ENCODE results near the gene PSPN. TPM values are rescaled to one million over a fixed set of nuclear protein-coding genes. Genes with fewer than 3 reads are reported as not detected.

Gene PSPN
- total RNA-seq, 1 experiment from 2014 or later, result 1.6 TPM

- Histone ChIP-seq H3K36me3 (ENCODE audit: control insufficient read depth, insufficient read depth, low read length) (no peaks in the 10 kb centered on the region), H3K27me3 (ENCODE audit: control insufficient read depth, insufficient read depth, low read length) (no peaks in the 10 kb centered on the region), H3K4me3 (ENCODE audit: low read depth in 2 of 2, low read length in 2 of 2) (no peak overlapping the region), H3K9me3 (ENCODE audit: control insufficient read depth, insufficient read depth, low read depth, low read length) (no peaks in the 10 kb centered on the region), H3K27ac (ENCODE audit: low read length) (no peak overlapping the region), H3K4me1 (ENCODE audit: control insufficient read depth, insufficient read depth, low read length) (peaks cover 2% of the 10 kb centered on the region)
- DNase-seq (ENCODE audit: low read depth, low spot score), result no peak
- intact Hi-C loops (cut with micrococcal nuclease; ENCODE audit: unreplicated experiment), result no loop called here
- no TSS peak for BruUV-seq (replicated peaks)
- ChIA-PET POLR2A (interaction anchor here (0.6 to 0.7 kb wide), 2 partner anchors 45 to 110 kb away, joined by 3 read pairs; no protein-coding TSS in a partner anchor), CTCF (no interaction called here)
- no peak for ATAC-seq
- TF ChIP-seq TCF7L2 (IDR thresholded peaks at IDR 0.05; ENCODE audit: low read depth, low read length) (no peak), SIN3A (IDR thresholded peaks at IDR 0.05; ENCODE audit: borderline replicate concordance, insufficient read depth, low read depth, low read length) (no peak), CTCF (IDR thresholded peaks at IDR 0.05) (no peak), POLR2AphosphoS5 (IDR thresholded peaks at IDR 0.05; ENCODE audit: low read depth, low read length) (no peak), REST (IDR thresholded peaks at IDR 0.05; ENCODE audit: insufficient read depth in 1 of 2, low read depth in 2 of 2, low read length in 1 of 2) (no peak)
- in situ Hi-C loops (cut with HindIII; ENCODE audit: low pct_unique_long_range_greater_than_20kb, low sequenced_read_pairs), result no loop called here
These were observed 2.8 kb upstream of the PSPN start for GRCh38 chr19:6378486-6378885.

DNA sequence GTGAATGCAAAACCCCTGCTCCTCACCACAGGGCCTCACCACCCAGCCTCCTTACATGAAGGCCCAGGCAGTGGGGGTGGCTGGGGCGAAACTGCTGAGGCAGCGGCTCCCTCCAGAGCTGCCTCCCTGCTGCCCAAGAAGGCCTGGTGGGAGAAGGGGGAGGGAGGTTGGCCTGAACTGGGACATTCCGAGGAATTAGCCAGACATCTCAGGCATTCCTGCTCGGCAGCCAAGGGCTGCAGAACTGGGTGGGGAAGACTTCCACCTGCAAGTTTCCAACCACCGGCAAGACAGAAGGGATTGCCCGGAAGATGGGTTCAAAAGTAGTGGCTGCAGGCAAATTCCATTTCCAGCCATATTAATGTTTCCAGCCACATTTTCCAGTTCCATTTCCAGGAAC is 2.3 kb upstream of the PSPN start:
- H3K27ac ChIP-seq (ENCODE audit: low read length), result no peak overlapping the region
- no peaks in the 10 kb centered on the region for H3K27me3 ChIP-seq (ENCODE audit: control insufficient read depth, insufficient read depth, low read length)
- CTCF ChIA-PET, result no interaction called here
- intact Hi-C loops (cut with micrococcal nuclease; ENCODE audit: unreplicated experiment), result no loop called here
- ATAC-seq (no peak), DNase-seq (ENCODE audit: low read depth, low spot score) (no peak)
- no peaks in the 10 kb centered on the region for H3K36me3 ChIP-seq (ENCODE audit: control insufficient read depth, insufficient read depth, low read length)
- TF ChIP-seq REST (IDR thresholded peaks at IDR 0.05; ENCODE audit: insufficient read depth in 1 of 2, low read depth in 2 of 2, low read length in 1 of 2), result no peak
- no peak for TF ChIP-seq CTCF (IDR thresholded peaks at IDR 0.05)
- no peak for TF ChIP-seq POLR2AphosphoS5 (IDR thresholded peaks at IDR 0.05; ENCODE audit: low read depth, low read length)
- no peak for TF ChIP-seq TCF7L2 (IDR thresholded peaks at IDR 0.05; ENCODE audit: low read depth, low read length)
- TF ChIP-seq SIN3A (IDR thresholded peaks at IDR 0.05; ENCODE audit: borderline replicate concordance, insufficient read depth, low read depth, low read length), result no peak
- peaks cover 2% of the 10 kb centered on the region for H3K4me1 ChIP-seq (ENCODE audit: control insufficient read depth, insufficient read depth, low read length)
- BruUV-seq (replicated peaks), result no TSS peak
- no peak overlapping the region for H3K4me3 ChIP-seq (ENCODE audit: low read depth in 2 of 2, low read length in 2 of 2)
- H3K9me3 ChIP-seq (ENCODE audit: control insufficient read depth, insufficient read depth, low read depth, low read length), result no peaks in the 10 kb centered on the region
- POLR2A ChIA-PET, result no interaction called here
- in situ Hi-C loops (cut with HindIII; ENCODE audit: low pct_unique_long_range_greater_than_20kb, low sequenced_read_pairs), result no loop called here

Measured in Panc1 (cell line).